ENCODE measurements around the gene ERICH3. TPM values are rescaled to one million over a fixed set of nuclear protein-coding genes. Genes with fewer than 3 reads are reported as not detected.

Gene ERICH3
- polyA plus RNA-seq, 2 of the 4 experiments (the other 2 are of a cell fraction): not detected

DNA sequence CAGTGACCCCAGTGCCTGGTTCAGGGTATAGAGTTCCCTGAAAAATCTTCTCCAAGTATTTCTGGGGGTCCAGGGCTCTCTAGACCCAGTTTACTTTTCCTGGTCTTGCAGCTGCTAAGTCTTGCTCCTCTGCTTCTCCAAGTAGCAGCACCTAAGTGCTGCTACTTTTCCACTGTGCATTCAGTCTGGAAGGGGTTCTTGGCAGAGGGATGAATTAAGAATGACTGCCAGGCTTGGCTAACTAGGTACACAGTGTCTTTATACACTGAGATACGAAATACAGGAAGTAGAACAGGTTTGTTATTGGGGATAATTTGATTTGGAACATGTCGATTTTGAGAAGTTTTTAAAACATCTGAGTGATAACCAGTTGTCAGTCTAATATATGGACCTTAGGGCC is 24.2 kb upstream of the ERICH3 start:
- H3K4me3 ChIP-seq: no peak overlapping the region
- ChIA-PET POLR2A (no interaction called here), CTCF (no interaction called here)
- 77% methylated on average over 2 of the region's 2 CpGs for WGBS (ENCODE audit: missing lambda C conversion rate)
- H3K4me1 ChIP-seq: peaks cover 13% of the 10 kb centered on the region; the same call in 2 of the 3 replicates
- DNase-seq (ENCODE audit: low read depth in 1 of 2, low spot score in 1 of 2) (no peak), ATAC-seq (no peak), FAIRE-seq (no peak)
- H3K9me3 ChIP-seq: no peaks in the 10 kb centered on the region
- no peak overlapping the region for H3K27ac ChIP-seq
- TF ChIP-seq FOSL2 (IDR thresholded peaks at IDR 0.05) (no peak), FOSL2 (CRISPR knock-in tag; IDR thresholded peaks at IDR 0.05) (no peak), GATA3 (IDR thresholded peaks at IDR 0.05; ENCODE audit: borderline replicate concordance) (no peak), POLR2A (IDR thresholded peaks at IDR 0.05; ENCODE audit: low read length) (no peak), ZSCAN20 (CRISPR knock-in tag; IDR thresholded peaks at IDR 0.05) (no peak), CHD2 (IDR thresholded peaks at IDR 0.05; ENCODE audit: low read length, partially characterized antibody) (no peak), NR3C1 (IDR thresholded peaks at IDR 0.05) (no peak), PHF8 (IDR thresholded peaks at IDR 0.05; ENCODE audit: borderline replicate concordance, low read depth) (no peak), RFX5 (IDR thresholded peaks at IDR 0.05) (no peak), ATOH8 (CRISPR knock-in tag; IDR thresholded peaks at IDR 0.05; ENCODE audit: low read depth) (no peak), TFCP2L1 (CRISPR knock-in tag; IDR thresholded peaks at IDR 0.05) (no peak), HDAC2 (IDR thresholded peaks at IDR 0.05) (no peak), JUNB (IDR thresholded peaks at IDR 0.05) (no peak), ZNF302 (CRISPR knock-in tag; IDR thresholded peaks at IDR 0.05) (no peak)
- TF ChIP-seq, protein P1, sequence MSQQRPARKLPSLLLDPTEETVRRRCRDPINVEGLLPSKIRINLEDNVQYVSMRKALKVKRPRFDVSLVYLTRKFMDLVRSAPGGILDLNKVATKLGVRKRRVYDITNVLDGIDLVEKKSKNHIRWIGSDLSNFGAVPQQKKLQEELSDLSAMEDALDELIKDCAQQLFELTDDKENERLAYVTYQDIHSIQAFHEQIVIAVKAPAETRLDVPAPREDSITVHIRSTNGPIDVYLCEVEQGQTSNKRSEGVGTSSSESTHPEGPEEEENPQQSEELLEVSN (IDR thresholded peaks at IDR 0.05; ENCODE audit: borderline replicate concordance, low read depth): no peak
- H3K4me2 ChIP-seq: no peak overlapping the region

DNA sequence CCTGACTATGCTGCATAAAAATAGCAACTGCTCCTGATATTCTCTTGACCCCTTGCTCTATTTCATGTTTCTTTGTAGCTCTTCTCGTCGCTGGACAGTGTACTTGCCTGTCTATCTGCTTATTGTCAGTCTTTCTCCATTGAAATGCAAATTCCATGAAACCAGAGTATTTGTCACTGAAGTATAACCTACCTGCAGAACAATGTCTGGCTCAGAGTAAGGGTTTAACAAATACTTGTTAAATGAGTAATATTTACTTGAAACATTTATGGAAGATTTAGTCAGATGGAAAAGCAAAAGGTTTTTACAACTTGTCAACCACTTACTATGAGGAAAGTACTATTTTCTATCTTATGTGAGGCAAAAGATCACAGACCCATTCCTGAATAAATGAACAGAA is 19.9 kb upstream of the ERICH3 start:
- Histone ChIP-seq H3K4me2 (peak overlapping the region; percentile 48), H3K9me3 (no peaks in the 10 kb centered on the region), H3K27ac (0 out of 6 replicates have a peak overlapping the region, but pooled peaks of 1 of the 2 experiments have one; percentile 31), H3K4me1 (peaks cover 19% of the 10 kb centered on the region; the same call in 2 of the 3 replicates), H3K4me3 (no peak overlapping the region)
- POLR2A ChIA-PET: no interaction called here
- DNase-seq (ENCODE audit: low read depth in 1 of 2, low spot score in 1 of 2) (peak in 1 of 2 experiments; percentile 28), FAIRE-seq (no peak), ATAC-seq (peak; percentile 54; a peak in 3 of 6 replicates)
- 10% methylated on average over 2 of the region's 2 CpGs for WGBS (ENCODE audit: missing lambda C conversion rate)
- TF ChIP-seq HEYL (CRISPR knock-in tag; IDR thresholded peaks at IDR 0.05): no peak
- no peak for TF ChIP-seq HDAC2 (IDR thresholded peaks at IDR 0.05)
- CTCF ChIA-PET: interaction anchor here (1.2 kb wide), 1 partner anchor 41 kb away, joined by 4 read pairs; no protein-coding TSS in a partner anchor

DNA sequence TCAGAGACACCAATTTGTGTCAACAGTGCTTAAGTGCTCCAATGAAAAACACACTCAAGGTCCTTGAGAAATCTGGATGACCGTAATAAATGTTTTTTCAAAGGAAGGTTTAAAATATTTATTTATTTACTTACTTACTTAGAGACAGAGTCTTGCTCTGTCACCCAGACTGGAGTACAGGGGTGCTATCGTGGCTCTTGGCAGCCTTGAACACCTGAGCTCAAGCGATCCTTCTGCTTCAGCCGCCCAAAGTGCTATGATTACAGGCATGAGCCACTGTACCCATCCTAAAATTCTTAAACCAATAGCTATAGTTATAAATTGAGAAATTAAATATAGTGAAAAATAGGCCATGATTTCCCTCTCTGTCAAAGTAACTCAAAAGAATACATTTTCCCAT is 17.3 kb upstream of the ERICH3 start:
- WGBS (ENCODE audit: missing lambda C conversion rate): 90% methylated on average over 4 of the region's 4 CpGs

More for the DNA sequence above, 17.3 kb upstream of the ERICH3 start:
- no peak for DNase-seq (ENCODE audit: low read depth in 1 of 2, low spot score in 1 of 2)
- H3K4me1 ChIP-seq: peaks cover 19% of the 10 kb centered on the region; the same call in 2 of the 3 replicates
- no peaks in the 10 kb centered on the region for H3K9me3 ChIP-seq
- ChIA-PET POLR2A (no interaction called here), CTCF (interaction anchor here (0.7 to 2.6 kb wide), 6 partner anchors 11 to 43 kb away, joined by 4 to 10 read pairs (median 6); partner anchors contain the start of gene TYW3)
- no peak for ATAC-seq
- no peak for FAIRE-seq
- no peak overlapping the region for H3K27ac ChIP-seq
- TF ChIP-seq POLR2A (IDR thresholded peaks at IDR 0.05; ENCODE audit: low read length) (no peak), MAFK (IDR thresholded peaks at IDR 0.05; ENCODE audit: partially characterized antibody) (no peak), PHF8 (IDR thresholded peaks at IDR 0.05; ENCODE audit: borderline replicate concordance, low read depth) (no peak), RAD21 (conservative IDR thresholded peaks at IDR 0.05 in 1 of 2, IDR thresholded peaks at IDR 0.05 in 1 of 2) (no peak), RNF2 (IDR thresholded peaks at IDR 0.05; ENCODE audit: borderline replicate concordance, low read depth) (no peak), NR3C1 (IDR thresholded peaks at IDR 0.05) (no peak), MAZ (IDR thresholded peaks at IDR 0.05; ENCODE audit: borderline replicate concordance, low read depth, low read length) (no peak), MAX (IDR thresholded peaks at IDR 0.05) (no peak)
- TF ChIP-seq, protein P2, sequence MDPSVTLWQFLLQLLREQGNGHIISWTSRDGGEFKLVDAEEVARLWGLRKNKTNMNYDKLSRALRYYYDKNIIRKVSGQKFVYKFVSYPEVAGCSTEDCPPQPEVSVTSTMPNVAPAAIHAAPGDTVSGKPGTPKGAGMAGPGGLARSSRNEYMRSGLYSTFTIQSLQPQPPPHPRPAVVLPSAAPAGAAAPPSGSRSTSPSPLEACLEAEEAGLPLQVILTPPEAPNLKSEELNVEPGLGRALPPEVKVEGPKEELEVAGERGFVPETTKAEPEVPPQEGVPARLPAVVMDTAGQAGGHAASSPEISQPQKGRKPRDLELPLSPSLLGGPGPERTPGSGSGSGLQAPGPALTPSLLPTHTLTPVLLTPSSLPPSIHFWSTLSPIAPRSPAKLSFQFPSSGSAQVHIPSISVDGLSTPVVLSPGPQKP (IDR thresholded peaks at IDR 0.05; ENCODE audit: low read depth, low read length): no peak
- no peak overlapping the region for H3K4me2 ChIP-seq
- H3K4me3 ChIP-seq: no peak overlapping the region

Data from A549 (cell line).